ENCODE data around the gene WDFY3. TPM values are rescaled to one million over a fixed set of nuclear protein-coding genes. Genes with fewer than 3 reads are reported as not detected.

The WDFY3 gene
- total RNA-seq, 1 experiment from 2014 or later, result 39.9 TPM

GRCh38 chr4:84994280-84994679 lies 27.8 kb upstream of the WDFY3 start (continued):
- no peak for TF ChIP-seq POLR2A (IDR thresholded peaks at IDR 0.05; ENCODE audit: borderline replicate concordance, extremely low read depth, insufficient read depth, insufficient read length)

GRCh38 chr4:84985952-84986351 lies 19.5 kb upstream of the WDFY3 start:
- intact Hi-C loops (cut with micrococcal nuclease), result no loop called here
- ATAC-seq, result peak; percentile 75

GRCh38 chr4:84977396-84977795 lies 10.9 kb upstream of the WDFY3 start:
- H3K27me3 ChIP-seq (ENCODE audit: insufficient read depth, low read length), result no peaks in the 10 kb centered on the region
- RAD21 ChIA-PET (ENCODE audit: low non-redundant PET in 1 of 2, low total read pairs in 2 of 2, uncharacterized antibody in 2 of 2, unreplicated experiment in 2 of 2), result no interaction called here
- no peak for DNase-seq (ENCODE audit: low read depth, low spot score)
- no peaks in the 10 kb centered on the region for H3K36me3 ChIP-seq (ENCODE audit: control insufficient read depth in 1 of 2, insufficient read depth in 2 of 2, low read length in 2 of 2)
- H3K9me3 ChIP-seq (ENCODE audit: control insufficient read depth in 1 of 2, insufficient read depth in 1 of 2, low read depth in 1 of 2, low read length in 2 of 2), result no peaks in the 10 kb centered on the region
- intact Hi-C loops (cut with micrococcal nuclease), result loop anchor here (10.0 kb wide), 2 partner anchors 1073 to 1333 kb away; no protein-coding TSS in a partner anchor
- CTCF ChIA-PET, result no interaction called here
- no TSS peak for BruUV-seq (replicated peaks)
- no peak overlapping the region for H2AFZ ChIP-seq (ENCODE audit: low read depth, low read length, poor library complexity, severe bottlenecking)
- H3K4me2 ChIP-seq (ENCODE audit: low read length), result no peak overlapping the region
- no peak overlapping the region for H3K4me3 ChIP-seq (replicated peaks in 1 of 2; ENCODE audit: low read depth in 1 of 2, low read length in 2 of 2)
- H3K9ac ChIP-seq (ENCODE audit: low read length), result no peak overlapping the region
- POLR2A ChIA-PET, result no interaction called here
- no peaks in the 10 kb centered on the region for H3K4me1 ChIP-seq (ENCODE audit: control insufficient read depth in 1 of 2, insufficient read depth in 2 of 2, low read length in 2 of 2)
- no peak overlapping the region for H3K27ac ChIP-seq (ENCODE audit: low read depth, low read length)
- H3K79me2 ChIP-seq (ENCODE audit: insufficient read depth, low read length), result no peaks in the 10 kb centered on the region
- H4K20me1 ChIP-seq (ENCODE audit: insufficient read depth), result no peaks in the 10 kb centered on the region
- no peaks in the 10 kb centered on the region for H3K9me2 ChIP-seq (ENCODE audit: insufficient read depth)
- no peak for ATAC-seq
- TF ChIP-seq TCF7L2 (IDR thresholded peaks at IDR 0.05; ENCODE audit: borderline replicate concordance, extremely low read depth, insufficient read depth, insufficient read length) (no peak), CEBPB (IDR thresholded peaks at IDR 0.05; ENCODE audit: low read depth) (no peak), YY1 (IDR thresholded peaks at IDR 0.05; ENCODE audit: extremely low read depth, insufficient replicate concordance, low read depth, low read length) (no peak), EZH2 (IDR thresholded peaks at IDR 0.05) (no peak), EGR1 (IDR thresholded peaks at IDR 0.05; ENCODE audit: low read depth) (no peak), ZFX (IDR thresholded peaks at IDR 0.05) (no peak), REST (IDR thresholded peaks at IDR 0.05; ENCODE audit: low read depth) (no peak), FOSL1 (IDR thresholded peaks at IDR 0.05; ENCODE audit: low read depth) (no peak), EZH2phosphoT487 (IDR thresholded peaks at IDR 0.05; ENCODE audit: borderline replicate concordance) (no peak), CBX3 (IDR thresholded peaks at IDR 0.05; ENCODE audit: low read depth) (no peak), ELF1 (IDR thresholded peaks at IDR 0.05; ENCODE audit: borderline replicate concordance, low read depth) (no peak), JUND (IDR thresholded peaks at IDR 0.05) (no peak), RAD21 (IDR thresholded peaks at IDR 0.05; ENCODE audit: low read depth) (no peak)

More at GRCh38 chr4:84985952-84986351, 19.5 kb upstream of the WDFY3 start:
- no peak overlapping the region for H3K4me3 ChIP-seq (replicated peaks in 1 of 2; ENCODE audit: low read depth in 1 of 2, low read length in 2 of 2)
- ChIA-PET CTCF (no interaction called here), RAD21 (ENCODE audit: low non-redundant PET in 1 of 2, low total read pairs in 2 of 2, uncharacterized antibody in 2 of 2, unreplicated experiment in 2 of 2) (no interaction called here), POLR2A (no interaction called here)
- H3K79me2 ChIP-seq (ENCODE audit: insufficient read depth, low read length), result no peaks in the 10 kb centered on the region
- BruUV-seq (replicated peaks), result no TSS peak
- peak; percentile 85 for TF ChIP-seq FOSL1 (IDR thresholded peaks at IDR 0.05; ENCODE audit: low read depth)
- no peak for TF ChIP-seq POLR2A (IDR thresholded peaks at IDR 0.05; ENCODE audit: borderline replicate concordance, extremely low read depth, insufficient read depth, insufficient read length)
- no peak for TF ChIP-seq SIN3A (IDR thresholded peaks at IDR 0.05; ENCODE audit: low read depth)
- TF ChIP-seq JUND (IDR thresholded peaks at IDR 0.05), result peak; percentile 49
- TF ChIP-seq SP1 (IDR thresholded peaks at IDR 0.05; ENCODE audit: low read depth), result peak; percentile 42
- peak; percentile 11; the same call in 1 of the 2 replicates for TF ChIP-seq MAX (IDR thresholded peaks at IDR 0.05)
- H4K20me1 ChIP-seq (ENCODE audit: insufficient read depth), result no peaks in the 10 kb centered on the region
- H3K9me2 ChIP-seq (ENCODE audit: insufficient read depth), result no peaks in the 10 kb centered on the region
- no peaks in the 10 kb centered on the region for H3K27me3 ChIP-seq (ENCODE audit: insufficient read depth, low read length)
- peaks cover 0 to 11% of the 10 kb centered on the region in 2 experiments; a peak in 2 of 4 replicates for H3K4me1 ChIP-seq (ENCODE audit: control insufficient read depth in 1 of 2, insufficient read depth in 2 of 2, low read length in 2 of 2)
- no peak overlapping the region for H2AFZ ChIP-seq (ENCODE audit: low read depth, low read length, poor library complexity, severe bottlenecking)
- H3K9me3 ChIP-seq (ENCODE audit: control insufficient read depth in 1 of 2, insufficient read depth in 1 of 2, low read depth in 1 of 2, low read length in 2 of 2), result no peaks in the 10 kb centered on the region
- DNase-seq (ENCODE audit: low read depth, low spot score), result peak; percentile 48
- H3K9ac ChIP-seq (ENCODE audit: low read length), result no peak overlapping the region
- H3K27ac ChIP-seq (ENCODE audit: low read depth, low read length), result no peak overlapping the region
- peak overlapping the region; percentile 31 for H3K4me2 ChIP-seq (ENCODE audit: low read length)
- H3K36me3 ChIP-seq (ENCODE audit: control insufficient read depth in 1 of 2, insufficient read depth in 2 of 2, low read length in 2 of 2), result no peaks in the 10 kb centered on the region

Data from HCT116 (cell line).